Measurements from ENCODE around the gene CST3. TPM values are rescaled to one million over a fixed set of nuclear protein-coding genes. Genes with fewer than 3 reads are reported as not detected.

CST3 gene
- total and polyA plus RNA-seq, 2 of the 8 experiments (the other 6 are each of a cell fraction or from before 2014, with no cell fraction given): 53.2 to 184 TPM

DNA sequence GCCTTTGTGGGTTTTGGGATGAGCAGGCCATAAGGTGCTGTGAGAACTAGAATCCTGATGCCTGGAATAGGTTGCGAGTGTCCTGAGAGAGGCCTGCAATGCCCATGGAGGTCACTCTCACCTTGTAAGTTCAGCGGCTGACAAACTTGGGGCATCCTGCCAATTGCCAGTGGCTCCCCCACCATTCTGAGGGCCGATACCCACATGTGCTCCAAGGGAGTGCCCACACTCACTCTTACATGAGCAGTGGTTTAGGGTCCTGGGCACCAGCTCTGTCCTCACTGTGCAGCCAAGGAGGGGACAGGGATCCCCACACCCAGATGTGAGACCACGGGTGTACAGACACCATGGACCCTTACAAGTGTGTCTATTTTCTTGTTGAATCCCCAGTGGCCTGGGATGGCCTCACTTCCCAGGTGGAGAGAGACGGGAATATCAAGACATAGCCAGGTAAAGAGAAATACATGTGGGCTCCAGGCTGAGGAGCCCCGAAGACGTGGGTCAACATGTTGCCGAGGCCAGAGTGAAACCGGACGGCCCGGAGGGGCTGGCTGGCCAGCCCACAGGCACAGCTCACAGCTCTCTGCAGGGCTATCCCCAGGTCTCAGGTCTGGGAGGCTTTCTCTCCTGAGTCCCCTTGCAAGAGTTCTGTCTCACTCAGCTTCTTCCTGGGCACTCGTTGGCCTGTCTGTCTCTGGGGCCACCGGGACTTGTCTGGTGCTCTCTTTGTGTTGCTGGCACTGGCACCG is 30.1 kb downstream of the CST3 start (continued):
- TF ChIP-seq CBX5 (IDR thresholded peaks at IDR 0.05; ENCODE audit: low read depth, low read length): no peak
- TF ChIP-seq, protein P1, sequence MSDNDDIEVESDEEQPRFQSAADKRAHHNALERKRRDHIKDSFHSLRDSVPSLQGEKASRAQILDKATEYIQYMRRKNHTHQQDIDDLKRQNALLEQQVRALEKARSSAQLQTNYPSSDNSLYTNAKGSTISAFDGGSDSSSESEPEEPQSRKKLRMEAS (IDR thresholded peaks at IDR 0.05): no peak
- TF ChIP-seq SRF (IDR thresholded peaks at IDR 0.05; ENCODE audit: low read depth, low read length): no peak
- TF ChIP-seq ATF3 (IDR thresholded peaks at IDR 0.05; ENCODE audit: insufficient read depth, low read depth, low read length): no peak
- TF ChIP-seq HDAC2 (IDR thresholded peaks at IDR 0.05; ENCODE audit: borderline replicate concordance in 1 of 2, low read depth in 2 of 2, low read length in 2 of 2): no peak

Measured in H1 (cell line).